Ovary (tissue), 3 donors: ENCODE data around the gene CEP68.

Experiments
- CTCF ChIP-seq, 3 donors: fragments of 450-650 bp in 2 of 3; fragments of 200-600 bp in 1 of 3; IDR thresholded peaks; one replicate each; pipeline versions ENCODE4 v1.5.1 to v1.8.0; 2016 to 2022; ENCODE audit warnings: antibody characterized with exemption in 3 of 3, mild to moderate bottlenecking in 1 of 3
- POLR2A ChIP-seq: fragments of 450-650 bp; IDR thresholded peaks from one replicate; pipeline ENCODE4 v1.6.1; 2017; ENCODE audit warnings: antibody characterized with exemption, mild to moderate bottlenecking, moderate library complexity
- donor health status: DM: no; HTN: no; CAD: no.

GRCh38 chr2:65133626-65134025 is 77.4 kb downstream of the CEP68 start:
- no peak for TF ChIP-seq CTCF (IDR thresholded peaks at IDR 0.05)
- TF ChIP-seq POLR2A = no peak
